Calu3 (cell line): ENCODE measurements around the gene MSN. TPM values are rescaled to one million over a fixed set of nuclear protein-coding genes. Genes with fewer than 3 reads are reported as not detected.
A peak's percentile ranks its signal among the peaks of the same experiment; 100 is the strongest.

ENCODE experiments used
- BruUV-seq: library from RNA; stranded (reverse); fragments of 400-500 nt; replicated peaks from 2 replicates; lab custom pipeline; 2021; lab: Mats Ljungman, UMichigan
- CTCF ChIA-PET: fragments of 300-600 bp; sonication (Branson Sonifier 250); formaldehyde crosslinking; loops from one replicate; lab custom pipeline; 2022; ENCODE audit warnings: antibody characterized with exemption; lab: Charles Lee
- DNase-seq: peaks from one replicate; pipeline ENCODE4 v3.0.0; 2022
- H3K27ac Mint-ChIP-seq: one replicate; pipeline ENCODE4 v1.8.0; 2022; ENCODE audit warnings: mixed read lengths; ENCODE audit not compliant: unreplicated experiment
- H3K27me3 Mint-ChIP-seq: one replicate; pipeline ENCODE4 v1.8.0; 2022; ENCODE audit warnings: mixed read lengths; ENCODE audit not compliant: unreplicated experiment
- H3K36me3 Mint-ChIP-seq: one replicate; pipeline ENCODE4 v1.8.0; 2022; ENCODE audit warnings: mild to moderate bottlenecking, moderate library complexity, mixed read lengths; ENCODE audit not compliant: insufficient read depth, unreplicated experiment
- H3K4me1 Mint-ChIP-seq: one replicate; pipeline ENCODE4 v1.8.0; 2022; ENCODE audit warnings: mild to moderate bottlenecking, low read depth, mixed read lengths; ENCODE audit not compliant: unreplicated experiment
- H3K4me3 Mint-ChIP-seq: one replicate; pipeline ENCODE4 v1.8.0; 2022; ENCODE audit warnings: mild to moderate bottlenecking, low read depth, moderate library complexity, mixed read lengths; ENCODE audit not compliant: unreplicated experiment
- H3K9me3 Mint-ChIP-seq: one replicate; pipeline ENCODE4 v1.8.0; 2022; ENCODE audit warnings: low read depth, mixed read lengths; ENCODE audit not compliant: unreplicated experiment
- intact Hi-C: fragments of 100-400 bp; cut with micrococcal nuclease; formaldehyde crosslinking; loops from one replicate; pipeline ENCODE4 v1.10.0; 2022; ENCODE audit not compliant: unreplicated experiment
- total RNA-seq: library from RNA; stranded (reverse); gene quantifications from 2 replicates; pipeline ENCODE4 v1.2.3, GENCODE V29; 2022
- TF ChIP-seq, protein P1 (sequence below): fragments of 200-600 bp; IDR thresholded peaks from one replicate; pipeline ENCODE4 v1.8.0; 2022; ENCODE audit warnings: antibody characterized with exemption; ENCODE audit not compliant: unreplicated experiment

Gene MSN
- total RNA-seq, 1 experiment from 2014 or later = 129 TPM

DNA sequence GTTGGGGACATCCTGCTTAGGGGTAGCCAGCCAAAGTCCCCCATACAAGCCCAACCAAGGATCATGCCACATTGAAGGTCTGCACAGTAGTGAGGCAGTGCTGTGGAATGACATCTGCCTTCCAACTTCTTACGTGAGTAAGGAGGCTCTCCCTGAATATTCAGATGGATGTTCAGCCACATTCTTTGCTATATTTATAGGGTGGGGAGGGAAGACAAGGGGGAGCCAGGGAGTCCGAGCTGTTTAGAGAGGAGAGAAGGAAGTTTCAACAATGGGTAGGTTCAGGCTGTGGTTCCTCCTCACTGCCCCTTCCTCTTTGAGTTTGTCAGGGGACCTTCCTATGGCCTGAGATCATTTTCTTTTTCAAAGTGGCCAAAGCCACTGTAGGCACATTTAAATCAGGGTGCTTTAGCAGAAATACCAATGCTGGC lies 29.8 kb downstream of the MSN start:
- TF ChIP-seq, protein P1, sequence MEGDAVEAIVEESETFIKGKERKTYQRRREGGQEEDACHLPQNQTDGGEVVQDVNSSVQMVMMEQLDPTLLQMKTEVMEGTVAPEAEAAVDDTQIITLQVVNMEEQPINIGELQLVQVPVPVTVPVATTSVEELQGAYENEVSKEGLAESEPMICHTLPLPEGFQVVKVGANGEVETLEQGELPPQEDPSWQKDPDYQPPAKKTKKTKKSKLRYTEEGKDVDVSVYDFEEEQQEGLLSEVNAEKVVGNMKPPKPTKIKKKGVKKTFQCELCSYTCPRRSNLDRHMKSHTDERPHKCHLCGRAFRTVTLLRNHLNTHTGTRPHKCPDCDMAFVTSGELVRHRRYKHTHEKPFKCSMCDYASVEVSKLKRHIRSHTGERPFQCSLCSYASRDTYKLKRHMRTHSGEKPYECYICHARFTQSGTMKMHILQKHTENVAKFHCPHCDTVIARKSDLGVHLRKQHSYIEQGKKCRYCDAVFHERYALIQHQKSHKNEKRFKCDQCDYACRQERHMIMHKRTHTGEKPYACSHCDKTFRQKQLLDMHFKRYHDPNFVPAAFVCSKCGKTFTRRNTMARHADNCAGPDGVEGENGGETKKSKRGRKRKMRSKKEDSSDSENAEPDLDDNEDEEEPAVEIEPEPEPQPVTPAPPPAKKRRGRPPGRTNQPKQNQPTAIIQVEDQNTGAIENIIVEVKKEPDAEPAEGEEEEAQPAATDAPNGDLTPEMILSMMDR = no peak
- no peaks in the 10 kb centered on the region for H3K9me3 Mint-ChIP-seq
- intact Hi-C loops = no loop called here
- H3K27me3 Mint-ChIP-seq = no peaks in the 10 kb centered on the region
- H3K4me1 Mint-ChIP-seq = peaks cover 33% of the 10 kb centered on the region
- no peak for DNase-seq
- CTCF ChIA-PET = no interaction called here
- no peaks in the 10 kb centered on the region for H3K36me3 Mint-ChIP-seq
- H3K27ac Mint-ChIP-seq = no peak overlapping the region
- BruUV-seq = no TSS peak
- no peak overlapping the region for H3K4me3 Mint-ChIP-seq

DNA sequence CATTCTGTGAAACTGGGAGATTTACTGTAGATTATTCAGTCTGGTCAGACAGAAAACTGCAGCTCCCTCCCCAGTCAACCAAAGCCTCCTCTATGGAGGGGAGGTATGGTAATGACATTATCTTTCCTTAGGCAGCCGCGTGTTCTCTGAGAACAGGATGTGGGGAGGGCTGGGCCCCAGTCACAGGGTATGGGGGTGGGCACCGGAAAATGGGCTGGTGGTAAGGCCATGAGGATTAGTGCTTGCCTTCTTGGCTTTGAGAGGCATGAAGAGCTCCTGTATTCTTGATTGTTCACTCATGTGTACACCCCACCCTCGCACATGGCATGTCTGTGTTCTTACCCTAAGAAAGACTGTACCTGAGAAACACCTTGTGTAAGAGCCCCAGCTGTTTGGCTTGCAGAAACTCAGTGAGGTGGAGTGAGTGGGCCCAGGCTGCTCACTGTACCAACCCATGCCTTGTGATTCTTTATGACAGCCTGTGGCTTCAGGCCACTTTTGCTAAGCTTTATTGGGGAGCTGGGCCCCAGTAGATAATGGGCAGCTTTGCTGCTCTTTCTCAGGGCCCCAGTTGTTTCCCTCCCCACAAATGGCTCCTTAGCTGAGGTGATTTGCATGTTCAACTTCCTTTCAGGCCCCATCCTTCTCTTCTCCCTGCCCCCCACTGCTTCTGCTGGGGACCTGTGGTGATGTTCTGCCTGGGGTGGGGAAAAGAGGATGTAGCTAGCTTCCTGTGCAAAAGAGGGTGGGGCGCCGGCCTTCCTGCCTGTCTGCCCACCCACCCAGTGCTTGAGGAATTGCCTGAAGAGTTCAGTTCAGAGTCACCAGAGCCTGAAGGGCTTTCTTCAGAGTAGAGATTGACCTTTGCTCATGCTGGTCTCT lies 30.7 kb downstream of the MSN start:
- no peaks in the 10 kb centered on the region for H3K36me3 Mint-ChIP-seq
- CTCF ChIA-PET = no interaction called here
- TF ChIP-seq, protein P1 = no peak
- H3K9me3 Mint-ChIP-seq = no peaks in the 10 kb centered on the region
- BruUV-seq = no TSS peak
- no peak overlapping the region for H3K27ac Mint-ChIP-seq
- peaks cover 33% of the 10 kb centered on the region for H3K4me1 Mint-ChIP-seq
- intact Hi-C loops = no loop called here
- H3K4me3 Mint-ChIP-seq = no peak overlapping the region
- H3K27me3 Mint-ChIP-seq = no peaks in the 10 kb centered on the region
- DNase-seq = no peak

DNA sequence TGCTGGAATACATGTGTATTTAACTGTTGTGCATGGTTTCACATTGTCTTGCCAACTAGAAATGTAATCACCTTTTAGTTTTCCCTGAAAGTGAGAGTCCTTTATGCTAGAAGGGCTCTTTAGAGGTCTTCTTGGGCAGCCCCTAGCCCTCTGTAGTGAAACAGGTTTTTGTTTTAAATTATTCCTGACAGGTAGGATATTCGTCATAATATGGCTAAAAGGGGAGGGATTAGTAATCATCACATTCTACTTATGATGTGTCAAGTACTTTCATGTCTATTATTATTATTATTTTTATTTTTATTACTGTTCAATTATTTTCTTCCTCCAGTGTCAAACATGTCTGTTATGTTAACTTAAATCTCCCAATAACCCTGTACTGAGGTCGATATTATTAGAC lies 35.5 kb downstream of the MSN start:
- intact Hi-C loops = loop anchor here (10.0 kb wide), 1 partner anchor 122 kb away; no protein-coding TSS in a partner anchor
- no peak for DNase-seq
- Mint-ChIP-seq H3K36me3 (peaks cover 4% of the 10 kb centered on the region), H3K9me3 (no peaks in the 10 kb centered on the region), H3K27me3 (no peaks in the 10 kb centered on the region), H3K4me1 (peaks cover 28% of the 10 kb centered on the region), H3K27ac (no peak overlapping the region), H3K4me3 (no peak overlapping the region)
- BruUV-seq = no TSS peak
- TF ChIP-seq, protein P1 = no peak
- CTCF ChIA-PET = interaction anchor here (1.5 kb wide), 1 partner anchor 101 kb away, joined by 4 read pairs; no protein-coding TSS in a partner anchor

DNA sequence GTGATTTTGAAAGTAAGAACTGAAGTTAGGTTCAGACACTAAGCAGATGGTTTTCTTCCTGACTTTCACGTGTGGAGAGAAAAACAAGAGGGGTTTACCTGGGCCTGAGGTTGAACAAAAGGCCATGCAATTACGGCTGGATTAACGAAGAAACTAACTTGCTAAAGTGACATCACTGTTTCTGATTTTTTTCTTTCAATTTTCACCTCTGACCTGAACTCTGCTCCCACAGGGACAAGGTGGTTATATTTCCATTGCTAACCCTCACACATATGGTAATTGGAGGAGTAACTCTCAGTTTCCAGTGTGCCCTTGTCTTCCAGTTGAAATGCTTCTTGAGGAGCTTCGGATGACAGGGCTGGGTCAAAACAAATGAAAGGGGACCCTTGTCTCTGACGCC lies 38.0 kb downstream of the MSN start:
- no peaks in the 10 kb centered on the region for H3K9me3 Mint-ChIP-seq
- CTCF ChIA-PET = no interaction called here
- no peak for DNase-seq
- H3K27me3 Mint-ChIP-seq = no peaks in the 10 kb centered on the region
- intact Hi-C loops = loop anchor here (2.0 to 10.0 kb wide), 3 partner anchors 38 to 119 kb away; partner anchors contain the start of gene MSN
- TF ChIP-seq, protein P1 = no peak
- H3K36me3 Mint-ChIP-seq = peaks cover 4% of the 10 kb centered on the region
- H3K4me1 Mint-ChIP-seq = peaks cover 28% of the 10 kb centered on the region
- H3K4me3 Mint-ChIP-seq = peak overlapping the region; percentile 28
- no TSS peak for BruUV-seq
- peak overlapping the region; percentile 72 for H3K27ac Mint-ChIP-seq
